Measurements from ENCODE around the gene GCNT1.
"Not testable (repeated sequence)": the region's sequence is repeated elsewhere in the genome, so short reads cannot be mapped to it uniquely, and the experiment has no call there.

The GCNT1 gene

GRCh38 chr9:76458903-76459693 lies at the start of gene GCNT1:
Gene GCNT1, plus strand, starts transcription at chr9:76459182. Its CDS starts 43,200 bp downstream, at chr9:76502382.
- peak; percentile 85 for DNase-seq (ENCODE audit: low spot score)

GRCh38 chr9:76412638-76413037 lies 46.3 kb upstream of the GCNT1 start:
- DNase-seq (ENCODE audit: low spot score) = no peak

- DNase-seq (ENCODE audit: low spot score) = no peak
These were observed 45.3 kb upstream of the GCNT1 start for GRCh38 chr9:76413658-76414057.

GRCh38 chr9:76414661-76415060 lies 44.3 kb upstream of the GCNT1 start:
- DNase-seq (ENCODE audit: low spot score) = no peak

DNA sequence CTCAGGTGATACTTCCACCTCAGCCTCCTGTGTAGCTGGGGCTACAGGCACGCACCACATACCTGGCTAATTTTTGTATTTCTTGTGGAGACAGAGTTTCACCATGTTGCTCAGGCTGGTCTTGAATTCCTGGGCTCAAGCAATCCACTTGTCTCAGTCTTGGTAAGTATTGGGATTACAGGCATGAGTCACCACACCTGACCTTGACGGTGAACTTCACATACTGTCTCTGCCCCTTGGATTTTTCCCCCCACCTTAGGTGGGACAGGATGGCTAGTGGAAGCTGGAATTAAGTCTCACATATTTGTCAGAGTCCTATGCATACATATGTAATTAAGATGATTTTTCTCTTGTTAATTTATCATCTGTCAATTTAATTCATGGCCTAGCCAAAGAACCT lies 43.8 kb upstream of the GCNT1 start:
- DNase-seq (ENCODE audit: low spot score) = no peak

DNA sequence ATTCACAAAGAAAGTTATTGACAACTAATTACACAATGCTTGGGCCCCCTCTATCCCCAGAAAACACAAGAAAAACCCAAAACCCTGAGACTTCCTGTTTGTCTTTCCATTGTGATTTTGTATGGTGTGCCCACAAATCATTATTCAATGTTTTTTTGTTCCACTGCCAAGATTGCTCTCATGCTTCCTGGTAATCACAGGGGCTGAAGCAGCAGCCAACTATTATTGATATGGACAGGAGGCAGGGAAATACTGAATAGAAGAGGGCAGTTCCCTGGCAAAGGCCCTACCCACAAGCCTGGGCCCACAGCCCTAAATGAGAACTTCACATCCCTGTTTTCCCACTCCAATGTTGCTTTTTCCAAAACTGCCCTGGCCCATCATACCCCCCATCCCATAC lies 43.3 kb upstream of the GCNT1 start:
- DNase-seq (ENCODE audit: low spot score) = no peak

DNA sequence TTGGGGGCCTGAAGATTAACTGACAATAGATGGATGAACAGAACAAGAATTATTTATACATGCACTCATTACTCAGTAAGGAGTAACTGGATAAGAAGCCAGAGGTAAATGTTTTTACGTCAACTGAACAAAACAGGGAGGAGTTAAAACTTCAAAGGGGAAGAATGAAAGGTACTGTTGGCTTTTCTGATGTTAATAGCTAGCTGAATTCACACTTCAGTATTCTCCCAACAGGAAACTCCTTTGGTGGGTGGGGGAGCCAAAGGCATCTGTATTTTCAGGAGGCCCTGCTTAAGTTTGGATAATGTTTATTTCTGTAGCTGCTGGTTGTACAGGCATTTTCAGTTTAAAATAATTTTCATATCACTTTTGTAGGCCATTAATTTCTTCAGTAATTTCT lies 41.6 kb upstream of the GCNT1 start:
- DNase-seq (ENCODE audit: low spot score) = no peak

DNA sequence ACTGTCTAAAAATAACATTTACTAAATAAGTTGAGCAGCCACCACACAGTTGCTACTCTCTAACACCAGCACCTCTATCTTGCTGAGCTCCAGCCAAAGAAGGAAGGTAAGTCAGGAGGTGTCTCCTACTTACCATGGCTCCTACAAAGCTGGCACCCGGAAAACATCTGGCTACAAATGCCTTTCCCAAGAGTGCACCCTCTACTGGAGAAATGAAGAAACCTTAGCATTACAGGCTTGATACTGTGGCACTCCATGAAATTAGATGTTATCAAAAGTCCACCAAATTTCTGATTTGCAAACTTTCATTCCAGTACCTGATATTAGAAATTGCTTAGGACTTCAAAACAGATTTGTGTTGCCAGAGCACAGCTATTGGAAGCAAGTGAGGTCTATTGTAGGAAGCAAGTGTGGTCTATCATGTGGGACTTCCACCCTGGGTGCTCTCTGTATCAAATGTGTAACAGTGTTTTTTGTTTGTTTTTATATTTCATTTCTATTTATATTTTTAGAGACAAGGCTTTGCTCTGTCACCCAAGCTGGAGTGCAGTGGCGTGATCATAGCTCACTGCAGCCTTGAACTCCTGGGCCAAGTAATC lies 39.1 kb upstream of the GCNT1 start:
- no peak for DNase-seq (ENCODE audit: low spot score)

DNA sequence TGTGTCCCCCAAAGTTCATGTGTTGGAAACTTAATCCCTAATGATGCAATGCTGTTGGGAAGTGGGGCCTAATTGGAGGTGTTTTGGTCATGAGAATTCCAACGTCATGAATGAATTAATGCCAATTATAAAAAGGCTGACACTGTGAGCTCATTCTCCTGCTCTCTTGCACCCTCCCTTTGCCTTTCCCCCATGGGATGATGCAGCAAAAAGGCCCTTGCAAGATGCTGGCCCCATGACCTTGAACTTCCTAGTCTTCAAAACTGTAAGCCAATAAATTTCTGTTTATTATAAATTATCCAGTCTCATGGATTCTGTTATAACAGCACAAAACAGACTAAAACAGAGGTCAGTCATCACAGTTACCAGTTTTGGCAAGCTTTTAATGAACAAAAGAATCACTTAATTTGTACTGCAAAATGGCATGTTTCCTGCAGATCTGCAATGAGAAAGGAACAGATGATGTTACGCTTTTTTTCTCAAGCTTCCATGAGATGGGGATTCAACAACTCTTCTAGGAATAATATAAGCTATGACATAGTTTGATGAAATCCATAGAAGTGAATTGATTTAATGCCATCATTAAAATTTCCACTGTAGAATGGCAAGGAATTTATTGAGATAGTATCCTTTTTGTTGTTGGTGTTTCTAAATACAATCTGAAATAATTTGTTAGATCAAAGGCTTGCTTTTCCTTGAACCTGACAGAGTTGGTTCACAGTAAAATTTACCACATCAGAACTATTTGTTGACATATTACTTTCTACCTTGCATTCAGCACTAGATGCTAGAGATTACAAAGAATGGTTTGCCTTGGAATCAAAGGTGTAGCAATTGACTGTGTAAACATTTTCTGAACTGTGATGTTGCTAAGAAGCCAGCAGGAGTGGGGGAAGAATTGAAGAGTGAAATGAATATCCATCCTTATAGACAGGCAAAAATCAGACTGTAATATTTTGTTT lies 35.5 kb upstream of the GCNT1 start:
- no peak for DNase-seq (ENCODE audit: low spot score)

GRCh38 chr9:76424491-76424890 lies 34.5 kb upstream of the GCNT1 start:
- no peak for DNase-seq (ENCODE audit: low spot score)

- DNase-seq (ENCODE audit: low spot score) = no peak
These were observed 33.1 kb upstream of the GCNT1 start for GRCh38 chr9:76425677-76426453.

- no peak for DNase-seq (ENCODE audit: low spot score)
These were observed 32.1 kb upstream of the GCNT1 start for GRCh38 chr9:76426807-76427419.

GRCh38 chr9:76431601-76432000 lies 27.4 kb upstream of the GCNT1 start:
- DNase-seq (ENCODE audit: low spot score) = no peak

- no peak for DNase-seq (ENCODE audit: low spot score)
These were observed 25.6 kb upstream of the GCNT1 start for GRCh38 chr9:76433406-76433805.

GRCh38 chr9:76433836-76434235 lies 25.1 kb upstream of the GCNT1 start:
- DNase-seq (ENCODE audit: low spot score) = no peak

DNA sequence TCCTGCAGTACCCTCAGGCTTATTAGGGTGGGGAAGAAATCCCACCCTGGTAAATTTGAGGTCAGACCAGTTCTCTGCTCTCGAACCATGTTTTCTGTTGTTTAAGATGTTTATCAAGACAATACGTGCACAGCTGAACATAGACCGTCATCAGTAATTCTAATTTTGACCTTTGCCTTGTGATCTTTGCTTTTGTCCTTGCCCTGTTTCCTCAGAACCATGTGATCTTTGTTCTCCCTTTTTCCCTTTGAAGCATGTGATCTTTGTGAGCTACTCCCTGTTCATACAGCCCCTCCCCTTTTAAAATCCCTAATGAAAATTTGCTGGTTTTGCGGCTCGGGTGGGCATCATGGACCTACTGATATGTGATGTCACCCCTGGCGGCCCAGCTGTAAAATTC lies 24.1 kb upstream of the GCNT1 start:
- not testable (repeated sequence) for DNase-seq (ENCODE audit: low spot score)

DNA sequence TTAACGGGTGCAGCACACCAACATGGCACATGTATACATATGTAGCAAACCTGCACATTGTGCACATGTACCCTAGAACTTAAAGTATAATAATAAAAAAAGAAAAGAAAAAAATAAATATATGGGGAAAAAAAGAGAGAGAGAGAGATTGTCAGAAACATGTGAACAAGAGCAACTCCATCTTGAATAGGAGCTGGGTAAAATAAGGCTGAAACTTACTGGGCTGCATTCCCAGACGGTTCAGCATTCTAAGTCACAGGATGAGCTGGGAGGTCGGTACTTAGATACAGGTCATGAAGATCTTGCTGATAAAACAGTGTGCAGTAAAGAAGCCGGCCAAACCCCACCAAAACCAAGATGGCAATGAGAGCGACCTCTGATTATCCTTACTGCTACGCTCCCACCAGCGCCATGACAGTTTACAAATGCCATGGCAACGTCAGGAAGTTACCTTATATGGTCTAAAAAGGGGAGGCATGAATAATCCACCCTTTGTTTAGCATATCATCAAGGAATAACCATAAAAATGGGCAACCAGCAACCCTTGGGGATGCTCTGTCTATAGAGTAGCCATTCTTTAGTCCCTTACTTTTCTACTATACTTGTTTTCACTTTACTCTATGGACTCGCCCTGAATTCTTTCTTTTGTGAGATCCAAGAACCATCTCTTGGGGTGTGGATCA lies 21.8 kb upstream of the GCNT1 start:
- DNase-seq (ENCODE audit: low spot score) = not testable (repeated sequence)

GRCh38 chr9:76438841-76439588 lies 20.0 kb upstream of the GCNT1 start:
- DNase-seq (ENCODE audit: low spot score) = no peak

GRCh38 chr9:76441551-76442322 lies 17.2 kb upstream of the GCNT1 start:
- no peak for DNase-seq (ENCODE audit: low spot score)

Data from left forelimb (tissue), 1 donor.